ENCODE data around the gene PHACTR2. TPM values are rescaled to one million over a fixed set of nuclear protein-coding genes. Genes with fewer than 3 reads are reported as not detected.
A peak's percentile ranks its signal among the peaks of the same experiment; 100 is the strongest.

Gene PHACTR2
- total RNA-seq, 1 experiment from 2014 or later, result 27.6 TPM

DNA sequence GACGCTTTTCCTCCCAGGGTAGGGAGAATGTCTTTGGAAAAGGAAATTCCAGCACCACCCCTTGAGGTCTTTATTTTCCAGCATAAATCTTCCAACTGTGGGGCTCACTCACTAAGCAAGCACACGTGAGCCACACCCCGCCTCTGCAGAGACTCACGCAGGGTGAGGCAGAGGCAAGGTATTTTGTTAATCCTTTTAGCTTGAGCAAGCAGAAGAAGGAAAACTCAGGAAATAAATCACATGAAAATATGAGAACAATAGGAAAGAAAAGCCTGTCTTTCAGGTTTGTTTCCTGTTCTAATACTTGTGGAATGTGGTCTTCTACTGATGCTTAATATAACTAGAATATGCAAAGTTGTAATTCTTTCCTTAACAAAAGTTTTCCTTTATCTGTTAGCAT, 4.1 kb upstream of the PHACTR2 start (continued):
- TF ChIP-seq SRF (IDR thresholded peaks at IDR 0.05; ENCODE audit: low read depth), result no peak

DNA sequence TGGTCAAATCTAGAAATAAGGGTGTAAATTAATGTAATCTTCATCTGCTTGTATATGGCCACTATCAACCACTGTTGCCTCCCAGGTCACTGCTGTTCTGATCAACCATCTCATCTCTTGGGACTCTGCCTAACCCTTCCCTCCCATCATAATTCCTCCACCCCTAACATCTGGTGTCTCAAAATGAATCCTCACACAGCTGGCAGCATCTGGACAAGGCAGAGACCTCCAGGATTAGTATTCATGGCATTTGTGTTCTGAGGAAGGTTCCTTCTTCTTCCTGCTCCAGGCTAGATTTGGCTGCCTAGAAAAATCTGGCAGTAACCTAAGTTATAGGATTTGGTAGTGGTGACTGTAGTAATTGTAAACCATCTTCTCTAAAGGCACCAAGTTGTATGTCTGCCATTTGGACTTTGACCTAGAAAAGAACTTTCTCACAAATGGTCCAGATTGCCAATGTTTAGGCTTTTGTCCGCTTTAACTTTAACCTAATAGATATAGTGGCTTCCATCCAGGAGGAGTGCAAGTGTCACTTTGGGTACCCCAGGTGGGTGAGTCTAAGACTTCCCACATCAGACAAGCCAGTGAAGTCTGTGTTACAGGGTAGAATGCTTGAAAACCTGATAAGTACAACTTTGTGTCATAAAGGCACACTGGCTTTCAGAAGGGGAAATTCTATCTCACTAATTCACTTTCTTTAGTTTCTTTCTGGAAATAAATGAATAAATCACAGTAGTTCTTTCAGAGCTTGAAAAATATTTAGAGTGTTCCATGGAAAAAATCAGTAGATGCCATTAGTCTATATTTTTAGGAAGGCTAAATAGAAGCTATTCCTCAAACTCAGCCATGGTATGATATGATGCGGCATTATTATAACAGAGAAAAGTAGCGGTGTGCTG, 3.0 kb upstream of the PHACTR2 start:
- ChIA-PET CTCF (no interaction called here), POLR2A (no interaction called here), RAD21 (ENCODE audit: low non-redundant PET in 1 of 2, low total read pairs in 2 of 2, uncharacterized antibody in 2 of 2, unreplicated experiment in 2 of 2) (no interaction called here)
- no peaks in the 10 kb centered on the region for H3K9me2 ChIP-seq (ENCODE audit: insufficient read depth)
- H3K9me3 ChIP-seq (ENCODE audit: control insufficient read depth in 1 of 2, insufficient read depth in 1 of 2, low read depth in 1 of 2, low read length in 2 of 2), result no peaks in the 10 kb centered on the region
- no peaks in the 10 kb centered on the region for H3K36me3 ChIP-seq (ENCODE audit: control insufficient read depth in 1 of 2, insufficient read depth in 2 of 2, low read length in 2 of 2)
- no peaks in the 10 kb centered on the region for H4K20me1 ChIP-seq (ENCODE audit: insufficient read depth)
- H2AFZ ChIP-seq (ENCODE audit: low read depth, low read length, poor library complexity, severe bottlenecking), result no peak overlapping the region
- H3K27ac ChIP-seq (ENCODE audit: low read depth, low read length), result peak overlapping the region; percentile 75; the same call in 1 of the 2 replicates
- DNase-seq (ENCODE audit: low read depth, low spot score), result no peak
- ATAC-seq, result no peak
- peak overlapping the region; percentile 57 for H3K9ac ChIP-seq (ENCODE audit: low read length)
- peaks cover 13% of the 10 kb centered on the region for H3K79me2 ChIP-seq (ENCODE audit: insufficient read depth, low read length)
- no peak for TF ChIP-seq ZFX (IDR thresholded peaks at IDR 0.05)
- no peak for TF ChIP-seq EZH2 (IDR thresholded peaks at IDR 0.05)
- no peak for TF ChIP-seq ATF3 (IDR thresholded peaks at IDR 0.05)
- no peak for TF ChIP-seq YY1 (IDR thresholded peaks at IDR 0.05; ENCODE audit: extremely low read depth, insufficient replicate concordance, low read depth, low read length)
- no peak for TF ChIP-seq SRF (IDR thresholded peaks at IDR 0.05; ENCODE audit: low read depth)
- no peak for TF ChIP-seq RAD21 (IDR thresholded peaks at IDR 0.05; ENCODE audit: low read depth)
- no peak for TF ChIP-seq POLR2AphosphoS5 (IDR thresholded peaks at IDR 0.05; ENCODE audit: low read depth, low read length)
- no peak for TF ChIP-seq JUND (IDR thresholded peaks at IDR 0.05)
- no peak for TF ChIP-seq CBX3 (IDR thresholded peaks at IDR 0.05; ENCODE audit: low read depth)
- no peak for TF ChIP-seq EZH2phosphoT487 (IDR thresholded peaks at IDR 0.05; ENCODE audit: borderline replicate concordance)
- TF ChIP-seq ZNF274 (IDR thresholded peaks at IDR 0.05; ENCODE audit: low read depth, low read length), result no peak
- peaks cover 52 to 66% of the 10 kb centered on the region in 2 experiments for H3K4me1 ChIP-seq (ENCODE audit: control insufficient read depth in 1 of 2, insufficient read depth in 2 of 2, low read length in 2 of 2)
- H3K4me2 ChIP-seq (ENCODE audit: low read length), result peak overlapping the region; percentile 92
- H3K27me3 ChIP-seq (ENCODE audit: insufficient read depth, low read length), result no peaks in the 10 kb centered on the region
- peak overlapping the region in 1 of 2 experiments; percentile 54; a peak in 1 of 4 replicates for H3K4me3 ChIP-seq (replicated peaks in 1 of 2; ENCODE audit: low read depth in 1 of 2, low read length in 2 of 2)
- intact Hi-C loops (cut with micrococcal nuclease), result loop anchor here (5.0 kb wide), 2 partner anchors 168 to 338 kb away; partner anchors contain the start of gene LTV1
- BruUV-seq (replicated peaks), result no TSS peak
